Lower leg skin (tissue), 3 donors: Measurements from ENCODE around the gene ZNF782.

Experiments
- CTCF ChIP-seq, 3 donors: fragments of 450-650 bp; IDR thresholded peaks; one replicate each; pipeline ENCODE4 v1.5.1; 2016; ENCODE audit warnings: antibody characterized with exemption in 3 of 3, mild to moderate bottlenecking in 3 of 3, moderate library complexity in 2 of 3
- POLR2A ChIP-seq, 2 donors: fragments of 450-650 bp; IDR thresholded peaks; one replicate each; pipeline ENCODE4 v1.6.1; 2016 to 2017; ENCODE audit warnings: antibody characterized with exemption in 2 of 2, mild to moderate bottlenecking in 1 of 2, moderate library complexity in 1 of 2

GRCh38 chr9:96817973-96818372, 36.3 kb downstream of the ZNF782 start:
- TF ChIP-seq POLR2A (IDR thresholded peaks at IDR 0.05) (no peak), CTCF (IDR thresholded peaks at IDR 0.05) (no peak)
